GM12878 (cell line): Measurements from ENCODE around the gene COL26A1. TPM values are rescaled to one million over a fixed set of nuclear protein-coding genes. Genes with fewer than 3 reads are reported as not detected.

Source experiments
- ATAC-seq: fragments of 200-7000 bp; cut with Tn5 transposase; 3 replicates; pipeline ENCODE4 v1.9.1; 2020; ENCODE audit warnings: mild to moderate bottlenecking, moderate library complexity
- BruUV-seq: library from RNA; stranded (reverse); fragments of 400-500 nt; replicated peaks from 2 replicates; lab custom pipeline; 2021; lab: Mats Ljungman, UMichigan
- CTCF ChIA-PET: fragments of 300-600 bp; sonication (Branson Sonifier 250); formaldehyde crosslinking; extraction: SDS; loops from one replicate; lab custom pipeline; 2021; ENCODE audit warnings: inconsistent platforms; lab: Yijun Ruan, JAX
- POLR2A ChIA-PET: fragments of 350-600 bp; formaldehyde crosslinking; extraction: SDS; loops from one replicate; lab custom pipeline; 2021; ENCODE audit warnings: inconsistent platforms; lab: Charles Lee
- RAD21 ChIA-PET: fragments of 300-600 bp; sonication (Branson Sonifier 250); formaldehyde crosslinking; loops from one replicate; lab custom pipeline; 2023; ENCODE audit warnings: antibody characterized with exemption; ENCODE audit not compliant: unreplicated experiment; lab: Charles Lee
- SMC1A ChIA-PET: fragments of 300-600 bp; sonication (Branson Sonifier 250); formaldehyde crosslinking; loops from one replicate; lab custom pipeline; 2023; ENCODE audit not compliant: unreplicated experiment, uncharacterized antibody; lab: Charles Lee
- DNase-seq: peaks from one replicate; pipeline ENCODE4 v3.0.0-alpha.2; 2011; ENCODE audit warnings: low read depth, low spot score
- FAIRE-seq: peaks from 3 replicates; lab custom pipeline; 2011; peaks lifted over from hg19 to GRCh38; lab: Jason Lieb, UNC
- H2AFZ ChIP-seq: 2 replicates; pipeline ENCODE4 v1.6.0; 2011; ENCODE audit warnings: low read depth, low read length, control low read depth; ENCODE audit not compliant: control insufficient read depth
- H3K27ac ChIP-seq: 2 replicates; pipeline ENCODE4 v1.5.1; 2011; ENCODE audit warnings: control low read depth; ENCODE audit not compliant: control insufficient read depth, insufficient read depth
- H3K27me3 ChIP-seq, 2 experiments: replicated peaks in 1 of 2; 2 replicates each; pipeline versions ENCODE4 v1.6.0 to v1.6.1; 2011; ENCODE audit warnings: low read length in 1 of 2; ENCODE audit not compliant: control insufficient read depth in 2 of 2, insufficient read depth in 2 of 2
- H3K36me3 ChIP-seq, 2 experiments: 2 replicates each; pipeline ENCODE4 v1.5.1; 2011; ENCODE audit warnings: low read length in 1 of 2; ENCODE audit not compliant: control insufficient read depth in 2 of 2, insufficient read depth in 2 of 2
- H3K4me1 ChIP-seq: 2 replicates; pipeline ENCODE4 v1.6.1; 2011; ENCODE audit warnings: mild to moderate bottlenecking, low read length, moderate library complexity, mixed read lengths; ENCODE audit not compliant: control insufficient read depth, insufficient read depth
- H3K4me2 ChIP-seq: 2 replicates; pipeline ENCODE4 v1.6.0; 2011; ENCODE audit warnings: control low read depth; ENCODE audit not compliant: control insufficient read depth, insufficient read depth
- H3K4me3 ChIP-seq: fragments of 200-600 bp; sonication (generic); 2 replicates; pipeline ENCODE4 v1.5.1; 2016
- H3K79me2 ChIP-seq: 2 replicates; pipeline ENCODE4 v1.6.0; 2011; ENCODE audit warnings: low read length; ENCODE audit not compliant: control insufficient read depth, insufficient read depth
- H3K9ac ChIP-seq: 2 replicates; pipeline ENCODE4 v1.8.0; 2011; ENCODE audit warnings: low read length, control low read depth, mixed read lengths; ENCODE audit not compliant: control insufficient read depth, insufficient read depth
- H3K9me3 ChIP-seq: replicated peaks from 3 replicates; pipeline ENCODE4 v1.5.1; 2011; ENCODE audit warnings: mild to moderate bottlenecking, low read length; ENCODE audit not compliant: control insufficient read depth, insufficient read depth
- H4K20me1 ChIP-seq: 2 replicates; pipeline ENCODE4 v1.6.0; 2011; ENCODE audit not compliant: control insufficient read depth, insufficient read depth
- FOS ChIP-seq: IDR thresholded peaks from 3 replicates; pipeline ENCODE4 v1.6.1; 2011; ENCODE audit warnings: borderline replicate concordance; ENCODE audit not compliant: insufficient read length; ENCODE audit errors: extremely low read depth
- GABPA ChIP-seq: IDR thresholded peaks from 2 replicates; pipeline ENCODE4 v1.6.1; 2014; ENCODE audit warnings: antibody characterized with exemption, low read depth, mild to moderate bottlenecking, inconsistent platforms
- IRF3 ChIP-seq: fragments of 450-650 bp; IDR thresholded peaks from 2 replicates; pipeline ENCODE4 v1.6.1; 2014; ENCODE audit warnings: mild to moderate bottlenecking
- NR2C1 ChIP-seq: fragments of 450-650 bp; IDR thresholded peaks from 2 replicates; pipeline ENCODE4 v1.6.1; 2017; ENCODE audit warnings: antibody characterized with exemption, mild to moderate bottlenecking, moderate library complexity
- POU2F2 ChIP-seq: IDR thresholded peaks from 3 replicates; pipeline ENCODE4 v1.6.1; 2011; ENCODE audit warnings: low read depth, mild to moderate bottlenecking, low read length, borderline replicate concordance
- TARDBP ChIP-seq: IDR thresholded peaks from 2 replicates; pipeline ENCODE4 v1.6.1; 2016; ENCODE audit warnings: borderline replicate concordance
- TCF3 ChIP-seq: IDR thresholded peaks from 2 replicates; pipeline ENCODE4 v1.6.1; 2012; ENCODE audit warnings: low read depth, mild to moderate bottlenecking, low read length, borderline replicate concordance; ENCODE audit not compliant: insufficient read depth
- ZNF217 ChIP-seq: fragments of 450-650 bp; IDR thresholded peaks from 2 replicates; pipeline ENCODE4 v1.6.1; 2017; ENCODE audit warnings: antibody characterized with exemption, mild to moderate bottlenecking
- ZNF24 ChIP-seq: fragments of 450-650 bp; IDR thresholded peaks from 2 replicates; pipeline ENCODE4 v1.6.1; 2017; ENCODE audit warnings: antibody characterized with exemption, mild to moderate bottlenecking
- WGBS: methylation state at CpG from one replicate; pipeline ENCODE4 v1.1.6; 2016; ENCODE audit warnings: low lambda C conversion rate; ENCODE audit not compliant: insufficient replicate concordance, insufficient coverage; ENCODE audit errors: missing lambda C conversion rate; 5-methylcytosine and 5-hydroxymethylcytosine counted together
- in situ Hi-C: fragments of 300-500 bp; cut with MboI; formaldehyde crosslinking; loops from 9 replicates; pipeline ENCODE4 v1.14.3; 2018; ENCODE audit warnings: mixed read lengths
- intact Hi-C: fragments of 100-400 bp; cut with micrococcal nuclease; formaldehyde crosslinking; loops from one replicate; pipeline ENCODE4 v1.14.2; 2022; ENCODE audit not compliant: unreplicated experiment
- polyA plus RNA-seq, 11 experiments: library from polyadenylated mRNA; depleted of rRNA in 4 of 11; unstranded in 6 of 11; stranded (reverse) in 5 of 11; fragments of >200 nt; fragmentation: Nextera tagmentation in 4 of 11; fragmentation: Illumina TruSeq in 1 of 11; extraction: Ambion mirVana in 4 of 11; extraction: Trizol in 1 of 11; gene quantifications; 1 replicate in 1 of 11; 2 replicates in 10 of 11; pipeline versions ENCODE4 v1.2.1 to v1.2.3, GENCODE V29; 2011 to 2016; ENCODE audit warnings: inconsistent platforms in 2 of 11, missing spikeins in 2 of 11, low read depth in 1 of 11
- total RNA-seq, 4 experiments: library from RNA; depleted of rRNA in 3 of 4; stranded (reverse); fragments of >200 nt in 3 of 4; fragmentation: Illumina TruSeq in 1 of 4; extraction: Trizol in 1 of 4; gene quantifications; 2 replicates each; pipeline versions ENCODE4 v1.2.1 to v1.2.3, GENCODE V29; 2013 to 2021
- TF ChIP-seq, protein P1 (sequence below): IDR thresholded peaks from 2 replicates; pipeline ENCODE4 v1.6.1; 2011; ENCODE audit warnings: borderline replicate concordance, low read depth, mild to moderate bottlenecking, moderate library complexity, low read length; ENCODE audit not compliant: insufficient read depth, poor library complexity, severe bottlenecking

The COL26A1 gene
- total and polyA plus RNA-seq, 10 of the 15 experiments (the other 5 are each of a cell fraction or from before 2014, with no cell fraction given): 0.08 TPM; not detected in 9

GRCh38 chr7:101546308-101546936 is 183.7 kb downstream of the COL26A1 start (continued):
- TF ChIP-seq FOS (no peak), NR2C1 (no peak), TCF3 (no peak), ZNF217 (no peak), IRF3 (no peak)

DNA sequence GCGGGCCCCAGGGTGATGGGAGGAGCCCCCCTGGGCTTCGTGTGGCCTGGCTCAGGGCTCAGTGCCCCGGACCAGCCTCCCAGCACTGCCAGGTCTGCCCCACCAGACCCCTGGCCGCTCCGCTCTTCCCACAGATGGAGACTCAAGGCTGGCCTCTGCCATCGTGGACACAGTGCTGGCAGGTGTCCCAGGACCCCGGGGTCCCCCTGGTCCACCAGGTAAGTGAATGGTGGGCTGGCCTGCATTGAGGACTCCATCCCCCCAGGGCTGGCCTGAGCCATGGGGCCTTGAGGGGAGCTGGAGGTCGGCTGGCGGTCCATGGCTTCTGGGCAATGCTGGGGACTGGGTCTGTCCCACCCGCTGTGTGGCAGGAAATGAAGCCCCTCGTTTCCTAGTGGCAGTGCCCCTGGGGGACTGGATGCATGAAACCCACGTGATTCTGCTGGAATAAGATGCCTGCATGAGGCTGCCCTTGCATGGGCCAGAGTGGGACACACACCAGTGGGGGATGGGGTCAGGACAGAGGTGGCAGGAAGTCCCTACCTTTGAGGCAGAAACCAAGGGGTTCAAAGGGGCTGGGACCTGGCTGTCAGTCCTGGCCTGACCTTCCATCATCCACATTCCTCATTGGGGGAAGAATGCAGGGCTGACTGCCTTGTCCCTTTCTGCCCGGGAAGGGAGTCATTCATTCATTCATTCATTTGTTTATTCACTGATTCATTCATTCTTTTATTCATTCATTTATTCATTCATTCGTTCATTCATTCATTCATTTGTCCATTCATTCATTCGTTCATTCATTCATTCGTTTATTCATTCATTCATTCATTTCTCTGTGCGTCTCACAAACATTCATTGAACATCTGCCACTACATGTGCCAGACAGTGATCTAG is 184.6 kb downstream of the COL26A1 start:
- CTCF ChIA-PET: no interaction called here

More for the DNA sequence above, 184.6 kb downstream of the COL26A1 start:
- Histone ChIP-seq H3K4me3 (no peak overlapping the region), H3K9ac (no peak overlapping the region), H3K36me3 (no peaks in the 10 kb centered on the region; a peak in 1 of 4 replicates)
- ATAC-seq: no peak
- intact Hi-C loops: loop anchor here (10.0 kb wide), 2 partner anchors 268 to 848 kb away; partner anchors contain the start of genes CUX1 and PRKRIP1
- TF ChIP-seq, protein P1, sequence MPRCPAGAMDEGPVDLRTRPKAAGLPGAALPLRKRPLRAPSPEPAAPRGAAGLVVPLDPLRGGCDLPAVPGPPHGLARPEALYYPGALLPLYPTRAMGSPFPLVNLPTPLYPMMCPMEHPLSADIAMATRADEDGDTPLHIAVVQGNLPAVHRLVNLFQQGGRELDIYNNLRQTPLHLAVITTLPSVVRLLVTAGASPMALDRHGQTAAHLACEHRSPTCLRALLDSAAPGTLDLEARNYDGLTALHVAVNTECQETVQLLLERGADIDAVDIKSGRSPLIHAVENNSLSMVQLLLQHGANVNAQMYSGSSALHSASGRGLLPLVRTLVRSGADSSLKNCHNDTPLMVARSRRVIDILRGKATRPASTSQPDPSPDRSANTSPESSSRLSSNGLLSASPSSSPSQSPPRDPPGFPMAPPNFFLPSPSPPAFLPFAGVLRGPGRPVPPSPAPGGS: no peak
- TF ChIP-seq TARDBP (no peak), GABPA (no peak), POU2F2 (no peak), ZNF24 (peak; percentile 97)
- TF ChIP-seq, all 136 proteins: peak for 1
- no TSS peak for BruUV-seq
- H3K27me3 ChIP-seq: no peaks in the 10 kb centered on the region
- H3K79me2 ChIP-seq: no peaks in the 10 kb centered on the region
- RAD21 ChIA-PET: no interaction called here
- no peak overlapping the region for H2AFZ ChIP-seq
- no peaks in the 10 kb centered on the region for H3K4me1 ChIP-seq
- no peaks in the 10 kb centered on the region for H4K20me1 ChIP-seq
- in situ Hi-C loops: no loop called here
- FAIRE-seq: no peak
- no peaks in the 10 kb centered on the region for H3K9me3 ChIP-seq
- no peak for DNase-seq
- no peak overlapping the region for H3K4me2 ChIP-seq
- 27% methylated on average over 17 of the region's 17 CpGs for WGBS
- POLR2A ChIA-PET: no interaction called here
- H3K27ac ChIP-seq: no peak overlapping the region
- SMC1A ChIA-PET: no interaction called here
